BJ (cell line): ENCODE data around the gene SELENOH. TPM values are rescaled to one million over a fixed set of nuclear protein-coding genes. Genes with fewer than 3 reads are reported as not detected.
A peak's percentile ranks its signal among the peaks of the same experiment; 100 is the strongest.

Source experiments
- CTCF ChIA-PET: fragments of 350-600 bp; formaldehyde crosslinking; extraction: SDS; loops from one replicate; lab custom pipeline; 2021; ENCODE audit warnings: antibody characterized with exemption, inconsistent platforms; lab: Yijun Ruan, JAX
- POLR2A ChIA-PET: fragments of 300-600 bp; sonication (Branson Sonifier 250); formaldehyde crosslinking; extraction: SDS; loops from one replicate; lab custom pipeline; 2021; ENCODE audit warnings: antibody characterized with exemption; lab: Charles Lee
- DNase-seq: peaks from one replicate; pipeline ENCODE4 v3.0.0-alpha.2; 2011; ENCODE audit warnings: low read depth
- H3K27me3 ChIP-seq: 2 replicates; pipeline ENCODE4 v1.6.0; 2011; ENCODE audit warnings: low read length; ENCODE audit not compliant: control insufficient read depth, insufficient read depth
- H3K36me3 ChIP-seq: 2 replicates; pipeline ENCODE4 v1.5.1; 2011; ENCODE audit warnings: low read length; ENCODE audit not compliant: control insufficient read depth, insufficient read depth
- H3K4me3 ChIP-seq: 2 replicates; pipeline ENCODE4 v1.5.1; 2011; ENCODE audit warnings: low read depth, mild to moderate bottlenecking, control low read depth, low read length
- CTCF ChIP-seq: IDR thresholded peaks from 2 replicates; pipeline ENCODE4 v1.5.1; 2011; ENCODE audit warnings: low read depth, mild to moderate bottlenecking, control low read depth, inconsistent platforms, low read length, moderate library complexity; ENCODE audit not compliant: insufficient read depth
- polyA plus RNA-seq: library from polyadenylated mRNA; depleted of rRNA; stranded (reverse); fragments of >200 nt; gene quantifications from 2 replicates; pipeline ENCODE4 v1.2.3, GENCODE V29; 2011

The SELENOH gene
- polyA plus RNA-seq, 1 experiment = 50.7 TPM

GRCh38 chr11:57772562-57772961, 31.3 kb downstream of the SELENOH start:
- Histone ChIP-seq H3K4me3 (no peak overlapping the region), H3K36me3 (no peaks in the 10 kb centered on the region), H3K27me3 (no peaks in the 10 kb centered on the region)
- DNase-seq = no peak
- CTCF ChIA-PET = interaction anchor here (1.2 kb wide), 1 partner anchor 28 kb away, joined by 7 read pairs; no protein-coding TSS in a partner anchor
- no peak for TF ChIP-seq CTCF
- POLR2A ChIA-PET = no interaction called here

- no peak for TF ChIP-seq CTCF
- Histone ChIP-seq H3K4me3 (no peak overlapping the region), H3K27me3 (no peaks in the 10 kb centered on the region), H3K36me3 (no peaks in the 10 kb centered on the region)
- ChIA-PET POLR2A (no interaction called here), CTCF (no interaction called here)
- no peak for DNase-seq
Observed at GRCh38 chr11:57773026-57773598, 31.8 kb downstream of the SELENOH start.

- no peak for DNase-seq
- no peak for TF ChIP-seq CTCF
- POLR2A ChIA-PET = interaction anchor here (0.6 kb wide), 1 partner anchor 247 kb away, joined by 3 read pairs; no protein-coding TSS in a partner anchor
- CTCF ChIA-PET = interaction anchor here (0.5 to 0.9 kb wide), 2 partner anchors 11 to 441 kb away, joined by 3 read pairs; no protein-coding TSS in a partner anchor
- no peaks in the 10 kb centered on the region for H3K27me3 ChIP-seq
- no peaks in the 10 kb centered on the region for H3K36me3 ChIP-seq
- no peak overlapping the region for H3K4me3 ChIP-seq
Observed at GRCh38 chr11:57775491-57775890, 34.2 kb downstream of the SELENOH start.

- POLR2A ChIA-PET = no interaction called here
- Histone ChIP-seq H3K27me3 (no peaks in the 10 kb centered on the region), H3K36me3 (no peaks in the 10 kb centered on the region), H3K4me3 (no peak overlapping the region)
- DNase-seq = peak; percentile 52
- no peak for TF ChIP-seq CTCF
- CTCF ChIA-PET = interaction anchor here (0.9 to 1.0 kb wide), 2 partner anchors 11 to 13 kb away, joined by 3 to 4 read pairs; no protein-coding TSS in a partner anchor
Observed at GRCh38 chr11:57776031-57776521, 34.8 kb downstream of the SELENOH start.

- Histone ChIP-seq H3K36me3 (0 out of 2 replicates have a peak, but pooled peaks cover 1% of the 10 kb centered on the region), H3K27me3 (no peaks in the 10 kb centered on the region), H3K4me3 (no peak overlapping the region)
- no peak for DNase-seq
- ChIA-PET POLR2A (no interaction called here), CTCF (interaction anchor here (0.9 to 3.3 kb wide), 3 partner anchors 12 to 14 kb away, joined by 3 to 12 read pairs (median 4); no protein-coding TSS in a partner anchor)
- no peak for TF ChIP-seq CTCF
Observed at GRCh38 chr11:57776577-57777210, 35.4 kb downstream of the SELENOH start.
